OCI-LY1 (cell line): ENCODE results near the gene STT3B.

Experiments used
- EZH2 ChIP-seq: fragments of 200-600 bp; sonication (generic), shearing (Covaris generic); IDR thresholded peaks from 2 replicates; pipeline ENCODE4 v1.8.0; 2017; ENCODE audit warnings: borderline replicate concordance, mixed run types, mild to moderate bottlenecking, antibody characterized with exemption, low read length, moderate library complexity, mixed read lengths
- TF ChIP-seq, protein P1 (sequence below): fragments of 200-600 bp; sonication (generic), shearing (Covaris generic); IDR thresholded peaks from 2 replicates; pipeline ENCODE4 v1.5.1; 2017; ENCODE audit warnings: mild to moderate bottlenecking, antibody characterized with exemption, low read length, moderate library complexity, mixed read lengths

- TF ChIP-seq, protein P1, sequence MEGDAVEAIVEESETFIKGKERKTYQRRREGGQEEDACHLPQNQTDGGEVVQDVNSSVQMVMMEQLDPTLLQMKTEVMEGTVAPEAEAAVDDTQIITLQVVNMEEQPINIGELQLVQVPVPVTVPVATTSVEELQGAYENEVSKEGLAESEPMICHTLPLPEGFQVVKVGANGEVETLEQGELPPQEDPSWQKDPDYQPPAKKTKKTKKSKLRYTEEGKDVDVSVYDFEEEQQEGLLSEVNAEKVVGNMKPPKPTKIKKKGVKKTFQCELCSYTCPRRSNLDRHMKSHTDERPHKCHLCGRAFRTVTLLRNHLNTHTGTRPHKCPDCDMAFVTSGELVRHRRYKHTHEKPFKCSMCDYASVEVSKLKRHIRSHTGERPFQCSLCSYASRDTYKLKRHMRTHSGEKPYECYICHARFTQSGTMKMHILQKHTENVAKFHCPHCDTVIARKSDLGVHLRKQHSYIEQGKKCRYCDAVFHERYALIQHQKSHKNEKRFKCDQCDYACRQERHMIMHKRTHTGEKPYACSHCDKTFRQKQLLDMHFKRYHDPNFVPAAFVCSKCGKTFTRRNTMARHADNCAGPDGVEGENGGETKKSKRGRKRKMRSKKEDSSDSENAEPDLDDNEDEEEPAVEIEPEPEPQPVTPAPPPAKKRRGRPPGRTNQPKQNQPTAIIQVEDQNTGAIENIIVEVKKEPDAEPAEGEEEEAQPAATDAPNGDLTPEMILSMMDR = no peak
- no peak for TF ChIP-seq EZH2
These were observed 96.3 kb downstream of the STT3B start for GRCh38 chr3:31629054-31629453.
